Upper lobe of left lung (tissue), 4 donors: ENCODE measurements around the gene PDAP1.

Experiments
- CTCF ChIP-seq, 6 experiments: fragments of 450-650 bp in 4 of 6; fragments of 200-600 bp in 2 of 6; sonication (generic) in 2 of 6; IDR thresholded peaks; one replicate each; pipeline ENCODE4 v1.5.1; 2016 to 2019; ENCODE audit warnings: antibody characterized with exemption in 6 of 6
- POLR2AphosphoS5 ChIP-seq, 2 donors: sonication (generic); formaldehyde crosslinking; IDR thresholded peaks; one replicate each; pipeline ENCODE4 v1.5.1; 2017; ENCODE audit warnings: antibody characterized with exemption in 2 of 2

GRCh38 chr7:99365318-99366141 is 42.9 kb downstream of the PDAP1 start:
- TF ChIP-seq CTCF (IDR thresholded peaks at IDR 0.05) (peak; percentile 30 to 64 (median 53)), POLR2AphosphoS5 (IDR thresholded peaks at IDR 0.05) (no peak)
